ENCODE results near the gene UVRAG.

The UVRAG gene

GRCh38 chr11:75888416-75888815 lies 73.4 kb downstream of the UVRAG start:
- no peak for DNase-seq

- no peak for DNase-seq
Observed at GRCh38 chr11:75891947-75892739, 77.1 kb downstream of the UVRAG start.

- no peak for DNase-seq
Observed at GRCh38 chr11:75893251-75893650, 78.2 kb downstream of the UVRAG start.

GRCh38 chr11:75894036-75894585 lies 79.1 kb downstream of the UVRAG start:
- no peak for DNase-seq

GRCh38 chr11:75896843-75897419 lies 81.9 kb downstream of the UVRAG start:
- peak; percentile 13 for DNase-seq

GRCh38 chr11:75898871-75899270 lies 83.9 kb downstream of the UVRAG start:
- DNase-seq: no peak

GRCh38 chr11:75899806-75900205 lies 84.8 kb downstream of the UVRAG start:
- no peak for DNase-seq

GRCh38 chr11:75900848-75901247 lies 85.8 kb downstream of the UVRAG start:
- DNase-seq: no peak

- no peak for DNase-seq
Observed at GRCh38 chr11:75902631-75903030, 87.6 kb downstream of the UVRAG start.

- no peak for DNase-seq
Observed at GRCh38 chr11:75903276-75903675, 88.3 kb downstream of the UVRAG start.

- no peak for DNase-seq
Observed at GRCh38 chr11:75905434-75905833, 90.4 kb downstream of the UVRAG start.

GRCh38 chr11:75907906-75908527 lies 93.0 kb downstream of the UVRAG start:
- DNase-seq: no peak

GRCh38 chr11:75910426-75911145 lies 95.6 kb downstream of the UVRAG start:
- DNase-seq: no peak

GRCh38 chr11:75911459-75911858 lies 96.4 kb downstream of the UVRAG start:
- DNase-seq: no peak

- no peak for DNase-seq
Observed at GRCh38 chr11:75913984-75914383, 99.0 kb downstream of the UVRAG start.

- DNase-seq: no peak
Observed at GRCh38 chr11:75916882-75917281, 101.9 kb downstream of the UVRAG start.

GRCh38 chr11:75918331-75918730 lies 103.3 kb downstream of the UVRAG start:
- DNase-seq: no peak

GRCh38 chr11:75919525-75919924 lies 104.5 kb downstream of the UVRAG start:
- no peak for DNase-seq

- DNase-seq: no peak
Observed at GRCh38 chr11:75920848-75921247, 105.8 kb downstream of the UVRAG start.

- DNase-seq: no peak
Observed at GRCh38 chr11:75921808-75922207, 106.8 kb downstream of the UVRAG start.

GRCh38 chr11:75924966-75925784 lies 110.2 kb downstream of the UVRAG start:
- no peak for DNase-seq

- DNase-seq: no peak
Observed at GRCh38 chr11:75925785-75926164, 110.8 kb downstream of the UVRAG start.
